SK-N-SH (cell line): ENCODE results near the gene NCF4. TPM values are rescaled to one million over a fixed set of nuclear protein-coding genes. Genes with fewer than 3 reads are reported as not detected.

ENCODE experiments used
- CTCF ChIA-PET: fragments of 300-600, 350-600 bp; formaldehyde crosslinking; extraction: SDS; loops from one replicate; lab custom pipeline; 2021; lab: Yijun Ruan, JAX
- POLR2A ChIA-PET: fragments of 350-600 bp; sonication (Branson Sonifier 250); formaldehyde crosslinking; extraction: SDS; loops from one replicate; lab custom pipeline; 2020; ENCODE audit warnings: antibody characterized with exemption, inconsistent platforms; lab: Yijun Ruan, JAX
- DNase-seq: peaks from one replicate; pipeline ENCODE4 v3.0.0; 2012
- H2AFZ ChIP-seq: fragments of 200-600 bp; sonication (generic); 2 replicates; pipeline ENCODE4 v1.8.1; 2016; ENCODE audit warnings: antibody characterized with exemption, mild to moderate bottlenecking, low read depth
- H3F3A ChIP-seq: fragments of 200-600 bp; sonication (generic); replicated peaks from 2 replicates; pipeline ENCODE3; 2016; ENCODE audit warnings: antibody characterized with exemption, mild to moderate bottlenecking; ENCODE audit not compliant: insufficient read depth
- H3K27ac ChIP-seq, 2 experiments: fragments of 200-500 bp in 1 of 2; fragments of 200-600 bp in 1 of 2; sonication (Bioruptor generic) in 1 of 2; sonication (generic), shearing (Covaris generic) in 1 of 2; 2 replicates each; pipeline versions ENCODE4 v1.5.1 to v1.6.1; 2014 to 2016; ENCODE audit warnings: low read depth in 2 of 2, inconsistent platforms in 1 of 2, low read length in 1 of 2, mild to moderate bottlenecking in 1 of 2, mixed read lengths in 1 of 2
- H3K27me3 ChIP-seq: fragments of 200-600 bp; sonication (generic), shearing (Covaris generic); 2 replicates; pipeline ENCODE4 v1.6.1; 2016; ENCODE audit warnings: mixed run types; ENCODE audit not compliant: insufficient read depth
- H3K36me3 ChIP-seq, 2 experiments: fragments of 200-500 bp in 1 of 2; fragments of 200-600 bp in 1 of 2; sonication (Bioruptor generic) in 1 of 2; sonication (generic) in 1 of 2; replicated peaks in 1 of 2; 2 replicates each; pipeline versions ENCODE3 to v1.5.1; 2014 to 2016; ENCODE audit warnings: low read length in 1 of 2, mild to moderate bottlenecking in 1 of 2; ENCODE audit not compliant: insufficient read depth in 2 of 2, control insufficient read depth in 1 of 2
- H3K4me1 ChIP-seq, 2 experiments: fragments of 200-500 bp in 1 of 2; fragments of 200-600 bp in 1 of 2; sonication (Bioruptor generic) in 1 of 2; sonication (generic), shearing (Covaris generic) in 1 of 2; 2 replicates each; pipeline versions ENCODE4 v1.5.1 to v1.6.1; 2014 to 2016; ENCODE audit warnings: low read depth in 1 of 2, low read length in 1 of 2, mixed run types in 1 of 2; ENCODE audit not compliant: insufficient read depth in 2 of 2, control insufficient read depth in 1 of 2
- H3K4me2 ChIP-seq: fragments of 200-600 bp; sonication (generic), shearing (Covaris generic); 2 replicates; pipeline ENCODE4 v1.6.1; 2017; ENCODE audit warnings: mixed run types
- H3K4me3 ChIP-seq, 2 experiments: fragments of 200-500 bp in 1 of 2; fragments of 200-600 bp in 1 of 2; sonication (Bioruptor generic) in 1 of 2; sonication (generic), shearing (Covaris generic) in 1 of 2; 2 replicates each; pipeline versions ENCODE4 v1.5.1 to v1.8.1; 2014 to 2016; ENCODE audit warnings: low read depth in 2 of 2, inconsistent platforms in 1 of 2, low read length in 1 of 2, mild to moderate bottlenecking in 1 of 2, mixed read lengths in 1 of 2, moderate library complexity in 1 of 2
- H3K79me2 ChIP-seq: fragments of 200-600 bp; sonication (generic); 2 replicates; pipeline ENCODE4 v1.8.1; 2017; ENCODE audit warnings: mild to moderate bottlenecking; ENCODE audit not compliant: insufficient read depth
- H3K9ac ChIP-seq: fragments of 200-600 bp; sonication (generic); 2 replicates; pipeline ENCODE4 v1.6.1; 2017; ENCODE audit warnings: mixed run types
- H3K9me2 ChIP-seq: fragments of 200-600 bp; sonication (generic); 2 replicates; pipeline ENCODE4 v1.6.1; 2017; ENCODE audit warnings: mixed run types
- H3K9me3 ChIP-seq: fragments of 200-600 bp; sonication (generic); 2 replicates; pipeline ENCODE4 v1.6.1; 2017; ENCODE audit warnings: mixed run types, mild to moderate bottlenecking, moderate library complexity
- H4K20me1 ChIP-seq: fragments of 200-600 bp; sonication (generic); 2 replicates; pipeline ENCODE4 v1.6.1; 2017; ENCODE audit warnings: mild to moderate bottlenecking, mixed run types; ENCODE audit not compliant: insufficient read depth
- ELF1 ChIP-seq: IDR thresholded peaks from 2 replicates; pipeline ENCODE4 v1.4.0; 2012
- EP300 ChIP-seq, 2 experiments: IDR thresholded peaks; 2 replicates each; pipeline versions ENCODE4 v1.4.0 to v1.6.1; 2012; ENCODE audit warnings: borderline replicate concordance in 1 of 2, low read depth in 1 of 2, low read length in 1 of 2
- FOXM1 ChIP-seq: IDR thresholded peaks from 2 replicates; pipeline ENCODE4 v1.4.0; 2012; ENCODE audit warnings: low read depth, mild to moderate bottlenecking
- GABPA ChIP-seq: IDR thresholded peaks from 2 replicates; pipeline ENCODE4 v1.4.0; 2012; ENCODE audit warnings: low read depth, mild to moderate bottlenecking
- GATA2 ChIP-seq: sonication (generic); formaldehyde crosslinking; IDR thresholded peaks from 2 replicates; pipeline ENCODE4 v1.5.0; 2020; ENCODE audit warnings: mild to moderate bottlenecking, missing genetic modification reagents
- JUND ChIP-seq: IDR thresholded peaks from 2 replicates; pipeline ENCODE4 v1.4.0; 2012
- NFIC ChIP-seq: IDR thresholded peaks from 2 replicates; pipeline ENCODE4 v1.4.0; 2012; ENCODE audit warnings: borderline replicate concordance
- NRF1 ChIP-seq: IDR thresholded peaks from 2 replicates; pipeline ENCODE4 v1.6.1; 2012; ENCODE audit warnings: low read depth, mild to moderate bottlenecking, low read length
- RAD21 ChIP-seq: IDR thresholded peaks from 2 replicates; pipeline ENCODE4 v1.6.1; 2012; ENCODE audit warnings: mild to moderate bottlenecking, low read length
- SIN3A ChIP-seq: IDR thresholded peaks from 2 replicates; pipeline ENCODE4 v1.6.1; 2012; ENCODE audit warnings: low read depth, mild to moderate bottlenecking, low read length, moderate library complexity, borderline replicate concordance
- SMC3 ChIP-seq: IDR thresholded peaks from 2 replicates; pipeline ENCODE4 v1.6.1; 2012; ENCODE audit warnings: low read depth, low read length, improper control_type of control experiment
- TAF1 ChIP-seq: IDR thresholded peaks from 2 replicates; pipeline ENCODE4 v1.6.1; 2012; ENCODE audit warnings: low read depth, mild to moderate bottlenecking, low read length, moderate library complexity, borderline replicate concordance
- TCF12 ChIP-seq: IDR thresholded peaks from 2 replicates; pipeline ENCODE4 v1.4.0; 2012
- TEAD4 ChIP-seq: IDR thresholded peaks from 2 replicates; pipeline ENCODE4 v1.4.0; 2012; ENCODE audit warnings: mild to moderate bottlenecking, borderline replicate concordance; ENCODE audit not compliant: insufficient read depth
- WGBS: methylation state at CpG from one replicate; pipeline ENCODE4 v1.1.6; 2017; ENCODE audit warnings: low lambda C conversion rate; 5-methylcytosine and 5-hydroxymethylcytosine counted together
- polyA plus RNA-seq, 3 experiments: library from polyadenylated mRNA; depleted of rRNA; stranded (reverse); fragments of >200 nt; gene quantifications; 2 replicates each; pipeline ENCODE4 v1.2.3, GENCODE V29; 2012
- TF ChIP-seq, protein P1 (sequence below): IDR thresholded peaks from 2 replicates; pipeline ENCODE4 v1.4.0; 2012; ENCODE audit warnings: low read depth
- TF ChIP-seq, protein P2 (sequence below): fragments of 200-600 bp; sonication (generic); IDR thresholded peaks from 2 replicates; pipeline ENCODE4 v1.6.1; 2017; ENCODE audit warnings: antibody characterized with exemption, mild to moderate bottlenecking, moderate library complexity

The NCF4 gene
- polyA plus RNA-seq, 1 of the 3 experiments (the other 2 are of a cell fraction): not detected

DNA sequence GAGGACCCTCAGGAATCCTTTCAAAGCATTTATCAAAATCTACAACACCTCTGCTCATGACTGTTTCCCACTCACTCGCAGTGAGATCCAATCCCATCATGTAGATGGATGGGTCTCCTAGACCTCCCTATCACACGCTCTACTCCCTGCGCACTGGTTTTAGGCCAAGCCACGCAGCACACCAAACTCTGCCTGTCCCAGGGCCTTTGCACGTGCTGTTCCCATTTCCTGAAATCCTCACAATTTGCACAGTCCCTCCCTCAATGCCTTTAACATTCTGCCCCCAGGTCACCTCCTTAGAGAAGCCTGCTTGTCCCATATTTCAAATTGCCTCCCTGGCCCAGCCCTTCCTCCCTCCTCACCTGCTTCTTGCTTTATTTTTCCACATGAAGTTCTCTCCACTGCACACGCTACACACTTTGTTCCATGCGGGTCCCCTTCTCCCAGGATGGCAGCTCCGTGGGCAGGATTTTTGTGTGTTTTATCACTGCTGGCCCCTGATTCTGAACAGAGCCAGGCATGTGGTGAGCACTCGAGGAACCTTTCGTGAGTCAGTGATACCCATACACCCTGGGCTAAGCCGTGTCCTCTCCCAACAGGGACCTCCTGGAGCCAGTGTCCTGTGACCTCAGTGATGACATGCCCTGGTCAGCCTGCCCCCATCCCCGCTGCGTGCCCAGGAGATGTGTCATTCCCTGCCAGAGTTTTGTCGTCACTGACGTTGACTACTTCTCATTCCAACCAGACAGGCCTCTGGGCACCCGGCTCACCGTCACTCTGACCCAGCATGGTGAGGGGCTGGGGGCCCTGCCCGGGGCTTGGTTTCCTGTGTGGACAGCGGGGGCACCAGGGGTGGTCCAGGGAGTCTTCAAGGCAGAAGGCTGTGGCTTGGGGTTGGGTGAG is 64.8 kb downstream of the NCF4 start:
- Histone ChIP-seq H3K9me3 (no peaks in the 10 kb centered on the region), H4K20me1 (no peaks in the 10 kb centered on the region), H3K27me3 (0 out of 2 replicates have a peak, but pooled peaks cover 2% of the 10 kb centered on the region), H3F3A (no peaks in the 10 kb centered on the region), H3K27ac (no peak overlapping the region), H3K9me2 (no peaks in the 10 kb centered on the region), H3K36me3 (no peaks in the 10 kb centered on the region), H3K79me2 (no peaks in the 10 kb centered on the region), H3K4me3 (no peak overlapping the region), H3K9ac (no peak overlapping the region), H2AFZ (no peak overlapping the region), H3K4me1 (no peaks in the 10 kb centered on the region; a peak in 1 of 4 replicates), H3K4me2 (no peak overlapping the region)
- POLR2A ChIA-PET: no interaction called here
- no peak for DNase-seq
- TF ChIP-seq SIN3A (no peak), ELF1 (no peak)
- 66% methylated on average over 16 of the region's 19 CpGs for WGBS
- CTCF ChIA-PET: no interaction called here

DNA sequence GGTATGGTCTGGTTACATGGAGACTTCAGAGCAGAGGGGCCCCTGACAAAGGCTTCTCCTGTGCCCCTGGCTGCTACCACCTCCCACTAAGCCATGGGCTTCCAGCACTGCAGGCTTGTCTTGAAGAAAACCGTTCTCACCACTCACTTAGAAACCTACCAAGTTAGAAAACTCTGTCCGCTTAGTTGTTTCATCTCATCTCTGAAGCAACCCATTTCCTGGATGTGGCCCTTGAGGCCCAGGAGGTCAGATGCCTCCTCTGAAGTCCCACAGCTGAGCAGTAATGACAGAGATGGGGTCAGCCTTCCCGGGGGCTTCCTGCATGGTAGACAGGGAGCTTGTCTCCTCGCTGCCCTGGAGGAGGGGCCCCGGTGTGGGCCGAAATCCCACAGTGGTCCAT is 65.5 kb downstream of the NCF4 start:
- ChIA-PET CTCF (no interaction called here), POLR2A (no interaction called here)
- no peaks in the 10 kb centered on the region for H3K36me3 ChIP-seq
- H3K4me2 ChIP-seq: no peak overlapping the region
- 71% methylated on average over 4 of the region's 6 CpGs for WGBS
- H3F3A ChIP-seq: no peaks in the 10 kb centered on the region
- H4K20me1 ChIP-seq: no peaks in the 10 kb centered on the region
- no peak overlapping the region for H3K27ac ChIP-seq
- DNase-seq: no peak
- H3K9me2 ChIP-seq: no peaks in the 10 kb centered on the region
- H3K27me3 ChIP-seq: 0 out of 2 replicates have a peak, but pooled peaks cover 4% of the 10 kb centered on the region
- H3K9ac ChIP-seq: no peak overlapping the region
- no peaks in the 10 kb centered on the region for H3K79me2 ChIP-seq
- H3K9me3 ChIP-seq: no peaks in the 10 kb centered on the region
- no peak overlapping the region for H2AFZ ChIP-seq
- TF ChIP-seq, protein P1, sequence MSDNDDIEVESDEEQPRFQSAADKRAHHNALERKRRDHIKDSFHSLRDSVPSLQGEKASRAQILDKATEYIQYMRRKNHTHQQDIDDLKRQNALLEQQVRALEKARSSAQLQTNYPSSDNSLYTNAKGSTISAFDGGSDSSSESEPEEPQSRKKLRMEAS: no peak
- TF ChIP-seq TAF1 (no peak), TCF12 (no peak), JUND (no peak), NFIC (no peak), EP300 (IDR thresholded peaks at IDR 0.05; ENCODE audit: borderline replicate concordance in 1 of 2, low read depth in 1 of 2, low read length in 1 of 2) (no peak), SMC3 (no peak), RAD21 (no peak), GATA2 (no peak), NRF1 (no peak), GABPA (no peak), ELF1 (no peak), TEAD4 (no peak), FOXM1 (no peak)
- TF ChIP-seq, protein P2, sequence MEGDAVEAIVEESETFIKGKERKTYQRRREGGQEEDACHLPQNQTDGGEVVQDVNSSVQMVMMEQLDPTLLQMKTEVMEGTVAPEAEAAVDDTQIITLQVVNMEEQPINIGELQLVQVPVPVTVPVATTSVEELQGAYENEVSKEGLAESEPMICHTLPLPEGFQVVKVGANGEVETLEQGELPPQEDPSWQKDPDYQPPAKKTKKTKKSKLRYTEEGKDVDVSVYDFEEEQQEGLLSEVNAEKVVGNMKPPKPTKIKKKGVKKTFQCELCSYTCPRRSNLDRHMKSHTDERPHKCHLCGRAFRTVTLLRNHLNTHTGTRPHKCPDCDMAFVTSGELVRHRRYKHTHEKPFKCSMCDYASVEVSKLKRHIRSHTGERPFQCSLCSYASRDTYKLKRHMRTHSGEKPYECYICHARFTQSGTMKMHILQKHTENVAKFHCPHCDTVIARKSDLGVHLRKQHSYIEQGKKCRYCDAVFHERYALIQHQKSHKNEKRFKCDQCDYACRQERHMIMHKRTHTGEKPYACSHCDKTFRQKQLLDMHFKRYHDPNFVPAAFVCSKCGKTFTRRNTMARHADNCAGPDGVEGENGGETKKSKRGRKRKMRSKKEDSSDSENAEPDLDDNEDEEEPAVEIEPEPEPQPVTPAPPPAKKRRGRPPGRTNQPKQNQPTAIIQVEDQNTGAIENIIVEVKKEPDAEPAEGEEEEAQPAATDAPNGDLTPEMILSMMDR: no peak
- no peak overlapping the region for H3K4me3 ChIP-seq
- no peaks in the 10 kb centered on the region; a peak in 1 of 4 replicates for H3K4me1 ChIP-seq
